Left cardiac atrium (tissue), 4 donors: ENCODE results near the gene SRGAP2C. TPM values are rescaled to one million over a fixed set of nuclear protein-coding genes. Genes with fewer than 3 reads are reported as not detected.
"Not testable (repeated sequence)": the region's sequence is repeated elsewhere in the genome, so short reads cannot be mapped to it uniquely, and the experiment has no call there.

ENCODE experiments used
- ATAC-seq, 2 donors: fragments of 200-7000 bp; cut with Tn5 transposase; one replicate each; pipeline ENCODE4 v1.9.1; 2020; ENCODE audit warnings: mild to moderate bottlenecking in 2 of 2, moderate library complexity in 2 of 2
- DNase-seq: peaks from one replicate; pipeline ENCODE4 v3.0.0-alpha.2; 2020
- intact Hi-C, 2 donors: fragments of 100-400 bp; cut with DNase I; formaldehyde crosslinking; loops; one replicate each; pipeline versions ENCODE4 v1.14.1 to v1.15.1; 2022 to 2023
- total RNA-seq, 2 donors: library from RNA; stranded (reverse); fragmentation: NEBNext Ultra II Directional; extraction: Animal tissue kit (Norgen Biotek cat#: 25700); gene quantifications; one replicate each; pipeline ENCODE4 v1.2.1, GENCODE V29; 2021
- donor health status: DM: no; HTN: yes; CAD: no.
- donor health status: DM: no; HTN: yes; CAD: no; lungs with severe emphysema.
- donor health status: DM: yes; HTN: yes; CAD: no.
- donor health status: Dilated cardiomyopathy.

SRGAP2C gene
- total RNA-seq, 2 donors from 2014 or later, result 16.9 to 21.8 TPM

GRCh38 chr1:121178197-121178596, 6.6 kb upstream of the SRGAP2C start:
- ATAC-seq, DNase-seq, intact Hi-C loops: not testable (repeated sequence)

- ATAC-seq, intact Hi-C loops, DNase-seq: not testable (repeated sequence)
Measured at GRCh38 chr1:121183867-121184266, 908 bp upstream of the SRGAP2C start.

DNA sequence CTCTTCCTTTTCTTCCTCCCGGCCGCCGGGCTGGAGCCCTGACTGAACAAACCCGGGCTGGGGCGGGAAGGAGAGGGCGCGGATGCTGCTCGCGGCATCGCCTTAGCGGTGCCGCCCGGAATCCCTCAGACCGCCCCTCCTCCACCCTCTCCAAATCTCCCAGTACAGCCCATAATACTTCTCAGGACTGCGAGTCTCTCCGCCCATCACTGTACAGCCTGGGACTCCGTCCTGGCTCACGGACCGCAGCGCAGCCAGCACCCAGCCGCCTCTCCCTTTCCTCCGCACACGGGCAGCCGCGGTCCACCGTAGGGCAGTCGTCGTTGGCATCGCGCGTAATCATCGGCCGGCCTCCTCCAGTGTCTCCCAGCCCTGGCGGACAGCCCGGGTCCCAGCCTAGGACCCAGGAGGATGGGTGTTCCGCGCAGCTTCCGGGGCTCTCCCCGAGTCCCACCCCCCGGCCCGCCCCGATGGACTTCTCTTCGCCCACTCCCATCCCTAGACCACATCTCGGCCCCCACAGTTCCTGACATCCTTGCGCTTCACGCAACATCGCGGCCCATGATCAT, 449 bp downstream of the SRGAP2C start:
- intact Hi-C loops, DNase-seq: not testable (repeated sequence)
- peak; percentile 24 to 41 for ATAC-seq

DNA sequence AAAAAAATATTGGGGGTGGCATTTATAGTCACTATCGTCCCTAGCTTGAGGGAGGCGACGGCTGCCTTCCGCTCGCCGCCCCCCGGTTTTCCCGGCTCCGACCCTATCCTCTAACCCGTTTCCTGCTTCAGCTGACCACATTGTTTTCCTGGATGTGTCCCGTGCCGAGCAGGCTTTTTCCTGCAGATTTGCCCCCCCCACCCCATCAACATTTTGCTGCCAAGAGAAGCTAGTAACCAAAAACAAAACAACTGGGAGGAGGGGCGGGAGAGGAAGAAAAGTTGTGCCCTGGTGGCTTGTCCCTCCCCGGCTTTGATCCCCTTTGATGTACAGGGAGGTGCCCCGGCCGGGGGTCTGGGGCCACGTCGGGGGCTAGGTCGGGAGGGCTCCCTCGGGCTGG, 1.4 kb downstream of the SRGAP2C start:
- intact Hi-C loops, ATAC-seq, DNase-seq: not testable (repeated sequence)

GRCh38 chr1:121187914-121188313, 3.1 kb downstream of the SRGAP2C start:
- DNase-seq, result not testable (repeated sequence)

DNA sequence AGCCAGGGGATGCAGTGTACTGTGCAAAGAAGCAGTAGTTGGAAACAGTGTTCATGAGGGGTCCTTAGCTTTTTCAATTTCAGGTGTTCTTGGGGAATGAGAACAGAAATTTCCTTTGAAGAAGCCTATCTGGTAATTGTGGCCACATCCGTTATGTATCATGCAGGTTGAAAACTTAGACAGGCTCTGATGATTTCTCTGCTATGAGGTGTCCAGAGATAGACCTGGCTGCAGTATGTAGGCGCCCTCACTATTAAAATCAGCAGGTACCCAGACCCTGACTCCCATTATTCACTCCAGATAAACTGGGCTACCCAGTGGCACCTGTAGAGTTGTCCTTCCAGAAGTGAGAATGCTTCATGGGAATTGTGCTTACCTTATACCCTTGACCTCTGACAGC, 7.7 kb downstream of the SRGAP2C start:
- DNase-seq, ATAC-seq, intact Hi-C loops: not testable (repeated sequence)

More at GRCh38 chr1:121187914-121188313, 3.1 kb downstream of the SRGAP2C start:
- ATAC-seq, intact Hi-C loops: not testable (repeated sequence)

GRCh38 chr1:121197095-121197882, 12.5 kb downstream of the SRGAP2C start:
- intact Hi-C loops, ATAC-seq, DNase-seq: not testable (repeated sequence)

GRCh38 chr1:121199763-121200162, 15.0 kb downstream of the SRGAP2C start:
- ATAC-seq, intact Hi-C loops, DNase-seq: not testable (repeated sequence)

GRCh38 chr1:121200232-121200631, 15.5 kb downstream of the SRGAP2C start:
- intact Hi-C loops, DNase-seq: not testable (repeated sequence)
- ATAC-seq, result peak in 1 of 2 donors; percentile 31

DNA sequence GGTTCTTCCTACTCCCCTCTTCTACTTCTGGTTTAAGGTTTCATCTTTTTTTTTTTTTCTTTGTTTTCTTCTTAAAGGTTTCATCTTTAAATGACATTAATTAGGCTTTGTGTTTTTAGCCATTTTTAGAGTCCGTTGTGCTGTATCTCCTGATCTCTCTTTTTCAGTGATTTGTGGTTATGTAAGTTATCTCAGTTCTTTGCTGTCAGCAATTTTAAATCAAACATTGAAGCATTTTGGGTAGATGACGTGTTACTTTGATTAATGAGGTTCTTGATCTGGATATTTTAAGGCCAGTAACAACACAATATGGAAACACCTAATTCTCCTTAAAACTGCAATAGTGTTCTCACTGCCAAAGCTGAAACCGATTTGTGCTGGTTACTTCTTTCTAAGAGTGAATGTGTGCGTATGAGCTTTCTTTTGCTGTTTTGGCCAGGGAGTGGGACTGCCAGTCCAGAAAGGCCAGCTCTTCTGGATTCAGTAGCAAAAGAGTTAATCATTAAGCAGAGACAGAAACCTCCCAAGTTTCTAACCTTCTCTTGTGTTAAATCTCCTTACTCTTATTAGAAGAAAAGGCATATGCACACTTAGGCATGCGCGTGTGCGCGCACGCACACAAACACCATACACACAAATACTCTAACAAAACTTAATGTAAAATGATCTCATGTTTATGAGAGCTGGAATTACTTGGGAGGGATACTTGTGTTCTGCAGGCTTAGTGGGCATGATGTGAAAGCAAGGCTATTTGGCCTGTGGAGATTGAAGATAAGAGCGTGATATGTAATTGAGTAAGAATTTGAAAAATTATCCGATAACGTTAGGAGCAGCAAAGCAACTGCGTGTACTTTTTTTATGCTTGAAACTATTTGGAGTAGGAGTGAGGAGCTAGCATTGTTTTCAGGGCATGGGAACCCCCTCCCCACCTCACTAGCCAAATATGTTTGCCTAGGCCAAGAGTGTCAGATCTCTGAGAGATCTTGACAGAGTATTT, 16.5 kb downstream of the SRGAP2C start:
- DNase-seq, intact Hi-C loops: not testable (repeated sequence)
- peak; percentile 30 to 68 for ATAC-seq

DNA sequence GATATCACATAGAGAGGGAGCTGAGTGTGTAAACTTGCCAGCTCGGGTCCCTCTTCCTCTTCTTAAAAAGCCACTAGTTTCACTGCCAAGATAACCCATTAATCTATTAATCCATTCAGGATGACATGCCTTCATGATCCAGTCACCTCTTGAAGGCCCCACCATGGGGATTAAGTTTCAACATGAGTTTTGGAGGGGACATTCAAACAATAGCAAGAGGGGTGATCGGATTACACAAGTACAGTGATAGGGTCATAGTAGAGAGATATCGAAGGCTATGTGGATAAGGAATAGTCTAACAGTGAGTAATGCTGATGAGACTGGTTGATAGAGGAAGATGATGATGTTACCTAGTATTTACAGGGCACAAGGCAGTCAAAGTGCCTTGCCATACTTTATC, 18.2 kb downstream of the SRGAP2C start:
- ATAC-seq, DNase-seq, intact Hi-C loops: not testable (repeated sequence)

GRCh38 chr1:121205786-121206711, 21.3 kb downstream of the SRGAP2C start:
- ATAC-seq, result peak in 1 of 2 donors; percentile 66
- intact Hi-C loops, result not testable (repeated sequence)

GRCh38 chr1:121207328-121207727, 22.6 kb downstream of the SRGAP2C start:
- DNase-seq, intact Hi-C loops: not testable (repeated sequence)
- peak in 1 of 2 donors; percentile 43 for ATAC-seq

More at GRCh38 chr1:121205786-121206711, 21.3 kb downstream of the SRGAP2C start:
- not testable (repeated sequence) for DNase-seq

GRCh38 chr1:121208375-121208774, 23.6 kb downstream of the SRGAP2C start:
- intact Hi-C loops, DNase-seq, ATAC-seq: not testable (repeated sequence)

- DNase-seq, intact Hi-C loops, ATAC-seq: not testable (repeated sequence)
Measured at GRCh38 chr1:121210778-121211177, 26.0 kb downstream of the SRGAP2C start.

DNA sequence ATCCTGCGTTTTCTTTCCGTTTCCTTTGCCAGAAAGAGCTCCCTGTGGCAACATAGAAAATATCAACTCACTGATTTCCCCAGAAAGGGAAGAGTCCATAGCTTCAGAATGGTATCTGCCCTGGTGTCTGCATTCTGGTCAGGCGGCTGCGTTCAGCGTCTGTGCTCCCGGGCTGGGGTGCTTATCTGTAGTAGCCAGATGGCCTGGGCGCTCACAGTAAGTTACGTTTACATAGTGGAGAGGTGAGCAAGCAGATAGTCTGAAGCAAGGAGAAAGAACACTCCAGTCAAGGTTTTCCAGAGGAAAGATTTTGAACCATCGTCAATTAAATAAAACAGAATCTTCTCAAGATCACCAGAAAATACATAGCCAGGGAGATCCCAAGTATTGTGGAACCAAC, 28.7 kb downstream of the SRGAP2C start:
- intact Hi-C loops, DNase-seq, ATAC-seq: not testable (repeated sequence)

GRCh38 chr1:121214544-121215156, 29.9 kb downstream of the SRGAP2C start:
- intact Hi-C loops, DNase-seq: not testable (repeated sequence)
- peak; percentile 78 to 87 for ATAC-seq
